T follicular helper cell (primary cell): ENCODE measurements around the gene QPCT.
"Not testable (repeated sequence)": the region's sequence is repeated elsewhere in the genome, so short reads cannot be mapped to it uniquely, and the experiment has no call there.

Experiments
- DNase-seq: peaks from one replicate; pipeline ENCODE4 v3.0.0-alpha.2; 2020; ENCODE audit warnings: low read depth

QPCT gene

GRCh38 chr2:37390777-37391176 is 46.3 kb downstream of the QPCT start:
- DNase-seq = no peak

GRCh38 chr2:37391711-37392110 is 47.3 kb downstream of the QPCT start:
- no peak for DNase-seq

GRCh38 chr2:37392428-37392827 is 48.0 kb downstream of the QPCT start:
- DNase-seq = no peak

GRCh38 chr2:37394263-37394662 is 49.8 kb downstream of the QPCT start:
- DNase-seq = no peak

GRCh38 chr2:37394796-37395555 is 50.5 kb downstream of the QPCT start:
- no peak for DNase-seq

- DNase-seq = no peak
These were observed 52.6 kb downstream of the QPCT start for GRCh38 chr2:37396890-37397565.

- no peak for DNase-seq
These were observed 54.6 kb downstream of the QPCT start for GRCh38 chr2:37398990-37399389.

- no peak for DNase-seq
These were observed 55.6 kb downstream of the QPCT start for GRCh38 chr2:37400041-37400440.

- no peak for DNase-seq
These were observed 58.2 kb downstream of the QPCT start for GRCh38 chr2:37402636-37403035.

- DNase-seq = no peak
These were observed 61.4 kb downstream of the QPCT start for GRCh38 chr2:37405781-37406180.

GRCh38 chr2:37412231-37412630 is 67.8 kb downstream of the QPCT start:
- DNase-seq = no peak

- not testable (repeated sequence) for DNase-seq
These were observed 69.6 kb downstream of the QPCT start for GRCh38 chr2:37413911-37414469.

GRCh38 chr2:37414470-37414949 is 70.1 kb downstream of the QPCT start:
- no peak for DNase-seq

GRCh38 chr2:37415128-37415820 is 70.8 kb downstream of the QPCT start:
- no peak for DNase-seq

- DNase-seq = no peak
These were observed 72.9 kb downstream of the QPCT start for GRCh38 chr2:37417321-37417720.

- DNase-seq = no peak
These were observed 74.5 kb downstream of the QPCT start for GRCh38 chr2:37418956-37419355.

GRCh38 chr2:37421686-37422085 is 77.3 kb downstream of the QPCT start:
- no peak for DNase-seq

GRCh38 chr2:37422816-37423215 is 78.4 kb downstream of the QPCT start:
- no peak for DNase-seq
